HG02588 (cell line): ENCODE results near the gene HUNK.
"Not testable (repeated sequence)": the region's sequence is repeated elsewhere in the genome, so short reads cannot be mapped to it uniquely, and the experiment has no call there.

Source experiments
- ATAC-seq: cut with Tn5 transposase; IDR thresholded peaks from one replicate; pipeline ENCODE4 v1.9.1; 2021; ENCODE audit warnings: mild to moderate bottlenecking, moderate library complexity; ENCODE audit not compliant: unreplicated experiment

The HUNK gene

GRCh38 chr21:31993826-31994825 is 121.3 kb downstream of the HUNK start:
- no peak for ATAC-seq

- no peak for ATAC-seq
These were observed 124.4 kb downstream of the HUNK start for GRCh38 chr21:31997191-31997590.

GRCh38 chr21:31999810-32000468 is 127.1 kb downstream of the HUNK start:
- no peak for ATAC-seq

- no peak for ATAC-seq
These were observed 128.6 kb downstream of the HUNK start for GRCh38 chr21:32001390-32001789.

- no peak for ATAC-seq
These were observed 130.6 kb downstream of the HUNK start for GRCh38 chr21:32003411-32003810.

- no peak for ATAC-seq
These were observed 131.5 kb downstream of the HUNK start for GRCh38 chr21:32004291-32004690.

- no peak for ATAC-seq
These were observed 134.6 kb downstream of the HUNK start for GRCh38 chr21:32007456-32007855.

GRCh38 chr21:32008714-32009113 is 135.9 kb downstream of the HUNK start:
- no peak for ATAC-seq

- ATAC-seq = no peak
These were observed 136.4 kb downstream of the HUNK start for GRCh38 chr21:32009263-32009662.

GRCh38 chr21:32015461-32016139 is 142.8 kb downstream of the HUNK start:
- no peak for ATAC-seq

- no peak for ATAC-seq
These were observed 145.6 kb downstream of the HUNK start for GRCh38 chr21:32018381-32018780.

- ATAC-seq = no peak
These were observed 147.7 kb downstream of the HUNK start for GRCh38 chr21:32020564-32020963.

GRCh38 chr21:32021319-32021994 is 148.6 kb downstream of the HUNK start:
- ATAC-seq = no peak

- ATAC-seq = no peak
These were observed 149.3 kb downstream of the HUNK start for GRCh38 chr21:32022146-32022545.

- no peak for ATAC-seq
These were observed 157.4 kb downstream of the HUNK start for GRCh38 chr21:32030146-32030652.

GRCh38 chr21:32034850-32035249 is 162.0 kb downstream of the HUNK start:
- ATAC-seq = no peak

- ATAC-seq = no peak
These were observed 162.8 kb downstream of the HUNK start for GRCh38 chr21:32035617-32036016.

- ATAC-seq = no peak
These were observed 163.9 kb downstream of the HUNK start for GRCh38 chr21:32036756-32037155.

- not testable (repeated sequence) for ATAC-seq
These were observed 165.9 kb downstream of the HUNK start for GRCh38 chr21:32038751-32039150.

GRCh38 chr21:32043458-32043857 is 170.6 kb downstream of the HUNK start:
- ATAC-seq = no peak
